GM21723 (cell line): ENCODE measurements around the gene HOXC11.

ENCODE experiments used
- ATAC-seq: cut with Tn5 transposase; IDR thresholded peaks from one replicate; pipeline ENCODE4 v1.9.1; 2021; ENCODE audit warnings: mild to moderate bottlenecking, moderate library complexity; ENCODE audit not compliant: unreplicated experiment

Gene HOXC11

GRCh38 chr12:54006559-54007220, 33.8 kb downstream of the HOXC11 start:
- no peak for ATAC-seq

GRCh38 chr12:54007538-54008259, 34.8 kb downstream of the HOXC11 start:
- ATAC-seq, result no peak

- ATAC-seq, result no peak
These were observed 35.3 kb downstream of the HOXC11 start for GRCh38 chr12:54008260-54008552.

GRCh38 chr12:54009171-54010052, 36.5 kb downstream of the HOXC11 start:
- ATAC-seq, result no peak

- no peak for ATAC-seq
These were observed 37.4 kb downstream of the HOXC11 start for GRCh38 chr12:54010053-54010971.

- ATAC-seq, result no peak
These were observed 38.2 kb downstream of the HOXC11 start for GRCh38 chr12:54010972-54011664.

- ATAC-seq, result no peak
These were observed 39.0 kb downstream of the HOXC11 start for GRCh38 chr12:54011665-54012532.

- no peak for ATAC-seq
These were observed 39.9 kb downstream of the HOXC11 start for GRCh38 chr12:54012631-54013409.

- ATAC-seq, result no peak
These were observed 41.6 kb downstream of the HOXC11 start for GRCh38 chr12:54014377-54015017.

- ATAC-seq, result no peak
These were observed 42.3 kb downstream of the HOXC11 start for GRCh38 chr12:54015018-54015931.

GRCh38 chr12:54016051-54016450, 43.1 kb downstream of the HOXC11 start:
- ATAC-seq, result no peak

- ATAC-seq, result no peak
These were observed 43.6 kb downstream of the HOXC11 start for GRCh38 chr12:54016478-54016964.

GRCh38 chr12:54017027-54017788, 44.3 kb downstream of the HOXC11 start:
- ATAC-seq, result peak; percentile 37

GRCh38 chr12:54017878-54018467, 45.0 kb downstream of the HOXC11 start:
- ATAC-seq, result peak; percentile 86

GRCh38 chr12:54018468-54018984, 45.6 kb downstream of the HOXC11 start:
- ATAC-seq, result no peak
